ENCODE data around the gene OSBP2. TPM values are rescaled to one million over a fixed set of nuclear protein-coding genes. Genes with fewer than 3 reads are reported as not detected.
"Not testable (repeated sequence)": the region's sequence is repeated elsewhere in the genome, so short reads cannot be mapped to it uniquely, and the experiment has no call there.

The OSBP2 gene
- total RNA-seq, 1 donor from 2014 or later: 0.53 TPM

GRCh38 chr22:30701872-30702271 is 7.2 kb downstream of the OSBP2 start:
- Histone ChIP-seq H3K36me3 (no peaks in the 10 kb centered on the region), H3K27ac (no peak overlapping the region), H3K27me3 (no peaks in the 10 kb centered on the region), H3K9me3 (no peaks in the 10 kb centered on the region), H3K4me1 (no peaks in the 10 kb centered on the region), H3K4me3 (no peak overlapping the region)
- TF ChIP-seq CTCF (IDR thresholded peaks at IDR 0.05): no peak
- DNase-seq (ENCODE audit: low spot score in 2 of 2): no peak
- intact Hi-C loops (cut with DNase I): no loop called here

DNA sequence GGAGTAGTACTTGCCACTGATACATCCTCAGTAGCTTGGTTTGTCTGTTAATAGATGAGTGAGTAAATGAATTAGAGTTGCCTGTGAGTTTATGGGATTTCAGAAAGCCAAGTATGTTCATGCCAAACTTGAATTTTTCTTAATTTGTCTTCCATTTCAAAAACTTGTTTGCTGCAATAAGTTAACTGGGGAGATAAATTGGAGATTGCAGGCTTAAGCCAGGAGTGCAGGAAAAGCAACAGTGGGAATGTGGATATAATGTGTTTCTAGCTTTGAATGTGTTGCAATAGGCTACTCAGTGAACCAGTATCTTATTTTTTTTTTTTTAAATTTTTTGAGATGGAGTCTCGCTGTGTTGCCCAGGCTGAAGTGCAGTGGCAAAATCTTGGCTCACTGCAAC is 8.2 kb downstream of the OSBP2 start:
- no peaks in the 10 kb centered on the region for H3K9me3 ChIP-seq

DNA sequence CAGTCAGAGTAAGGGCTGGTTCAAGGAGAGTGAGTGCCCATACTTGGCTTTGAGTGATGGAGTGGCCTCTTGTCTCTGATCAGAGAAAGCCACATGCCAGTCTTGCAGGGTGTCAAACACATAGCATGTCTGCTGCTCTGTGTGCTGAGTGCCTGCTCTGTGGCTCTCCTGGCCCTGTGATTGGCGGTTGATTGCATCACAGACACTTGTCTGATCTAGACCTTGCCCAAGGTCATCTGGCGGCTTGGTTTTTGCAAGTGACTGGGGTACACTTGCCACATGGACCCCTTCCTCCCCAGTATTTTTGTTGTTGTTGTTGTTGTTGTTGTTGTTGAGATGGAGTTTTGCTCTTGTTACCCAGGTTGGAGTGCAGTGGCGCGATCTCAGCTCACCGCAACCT is 10.3 kb downstream of the OSBP2 start:
- no peaks in the 10 kb centered on the region for H3K4me1 ChIP-seq
- intact Hi-C loops (cut with DNase I): no loop called here
- no peaks in the 10 kb centered on the region for H3K9me3 ChIP-seq
- H3K27me3 ChIP-seq: no peaks in the 10 kb centered on the region
- no peak for TF ChIP-seq CTCF (IDR thresholded peaks at IDR 0.05)
- DNase-seq (ENCODE audit: low spot score in 2 of 2): no peak
- H3K27ac ChIP-seq: no peak overlapping the region
- H3K36me3 ChIP-seq: no peaks in the 10 kb centered on the region
- H3K4me3 ChIP-seq: no peak overlapping the region

More for the DNA sequence above, 8.2 kb downstream of the OSBP2 start:
- Histone ChIP-seq H3K27me3 (no peaks in the 10 kb centered on the region), H3K27ac (no peak overlapping the region), H3K4me3 (no peak overlapping the region), H3K36me3 (no peaks in the 10 kb centered on the region), H3K4me1 (no peaks in the 10 kb centered on the region)
- TF ChIP-seq CTCF (IDR thresholded peaks at IDR 0.05): no peak
- no peak for DNase-seq (ENCODE audit: low spot score in 2 of 2)
- intact Hi-C loops (cut with DNase I): no loop called here

- intact Hi-C loops (cut with DNase I): no loop called here
- no peak overlapping the region for H3K27ac ChIP-seq
- no peak for TF ChIP-seq CTCF (IDR thresholded peaks at IDR 0.05)
- H3K4me1 ChIP-seq: no peaks in the 10 kb centered on the region
- DNase-seq (ENCODE audit: low spot score in 2 of 2): no peak
- no peak overlapping the region for H3K4me3 ChIP-seq
- H3K36me3 ChIP-seq: no peaks in the 10 kb centered on the region
- H3K27me3 ChIP-seq: no peaks in the 10 kb centered on the region
- no peaks in the 10 kb centered on the region for H3K9me3 ChIP-seq
Observed at GRCh38 chr22:30705710-30706651, 11.3 kb downstream of the OSBP2 start.

DNA sequence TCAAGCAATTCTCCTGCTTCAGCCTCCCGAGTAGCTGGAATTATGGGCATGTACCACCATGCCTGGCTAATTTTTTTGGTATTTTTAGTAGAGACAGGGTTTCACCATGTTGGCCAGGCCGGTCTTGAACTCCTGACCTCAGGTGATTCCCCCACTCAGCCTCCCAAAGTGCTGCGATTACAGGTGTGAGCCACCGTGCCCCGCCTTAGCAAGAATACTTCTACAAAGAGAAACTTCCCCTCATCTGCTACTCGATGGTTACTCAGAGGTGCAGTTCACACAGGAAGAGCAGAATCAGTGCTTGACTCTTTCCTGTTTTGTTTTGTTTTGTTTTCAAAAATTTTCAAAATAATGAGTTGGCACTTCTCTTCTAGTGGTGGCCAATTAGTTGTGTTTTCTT is 15.3 kb downstream of the OSBP2 start:
- intact Hi-C loops (cut with DNase I); H3K4me3 ChIP-seq; H3K27ac ChIP-seq; DNase-seq (ENCODE audit: low spot score in 2 of 2); H3K27me3 ChIP-seq; H3K4me1 ChIP-seq; H3K9me3 ChIP-seq; H3K36me3 ChIP-seq: not testable (repeated sequence)

DNA sequence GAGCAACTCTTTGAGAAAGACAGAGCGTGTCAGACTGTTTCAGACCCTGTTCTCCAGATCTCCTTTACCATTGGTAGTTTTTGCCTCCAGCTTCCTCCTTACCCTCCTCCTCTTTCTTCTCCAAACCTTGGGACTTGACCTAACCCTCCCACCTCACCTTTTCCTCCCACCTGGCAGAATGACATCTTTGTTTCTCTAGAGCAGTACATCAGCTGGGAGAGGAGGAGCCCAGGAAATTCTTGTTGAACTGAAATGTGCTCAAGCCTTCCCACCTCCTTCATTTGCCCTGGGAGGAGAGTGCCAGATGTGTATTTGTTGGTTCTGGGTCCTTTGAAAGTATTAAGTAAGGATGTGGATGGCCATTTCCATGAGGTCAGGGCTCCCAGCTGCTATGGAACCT is 17.4 kb downstream of the OSBP2 start:
- H3K27me3 ChIP-seq: no peaks in the 10 kb centered on the region
- no peak for DNase-seq (ENCODE audit: low spot score in 2 of 2)
- H3K4me3 ChIP-seq: no peak overlapping the region
- H3K36me3 ChIP-seq: no peaks in the 10 kb centered on the region
- H3K27ac ChIP-seq: no peak overlapping the region
- intact Hi-C loops (cut with DNase I): no loop called here
- H3K9me3 ChIP-seq: no peaks in the 10 kb centered on the region
- TF ChIP-seq CTCF (IDR thresholded peaks at IDR 0.05): no peak
- H3K4me1 ChIP-seq: no peaks in the 10 kb centered on the region
